GM06990 (cell line): ENCODE results near the gene BCLAF1.

Experiments used
- DNase-seq: peaks from one replicate; pipeline ENCODE4 v3.0.0-alpha.2; 2011; ENCODE audit not compliant: insufficient read length; ENCODE audit errors: extremely low read depth
- H3K27me3 ChIP-seq: replicated peaks from 2 replicates; pipeline ENCODE4 v1.6.0; 2011; ENCODE audit warnings: low read length; ENCODE audit not compliant: control insufficient read depth, insufficient read depth
- H3K36me3 ChIP-seq: 2 replicates; pipeline ENCODE4 v1.5.1; 2011; ENCODE audit warnings: low read length; ENCODE audit not compliant: control insufficient read depth, insufficient read depth
- H3K4me3 ChIP-seq: replicated peaks from 2 replicates; pipeline ENCODE4 v1.5.1; 2011; ENCODE audit warnings: low read depth, mild to moderate bottlenecking, control low read depth, low read length
- TF ChIP-seq, protein P1 (sequence below): IDR thresholded peaks from 2 replicates; pipeline ENCODE4 v1.5.1; 2011; ENCODE audit warnings: low read length, control low read depth, mild to moderate bottlenecking, inconsistent platforms; ENCODE audit not compliant: insufficient read depth, poor library complexity, severe bottlenecking

The BCLAF1 gene

DNA sequence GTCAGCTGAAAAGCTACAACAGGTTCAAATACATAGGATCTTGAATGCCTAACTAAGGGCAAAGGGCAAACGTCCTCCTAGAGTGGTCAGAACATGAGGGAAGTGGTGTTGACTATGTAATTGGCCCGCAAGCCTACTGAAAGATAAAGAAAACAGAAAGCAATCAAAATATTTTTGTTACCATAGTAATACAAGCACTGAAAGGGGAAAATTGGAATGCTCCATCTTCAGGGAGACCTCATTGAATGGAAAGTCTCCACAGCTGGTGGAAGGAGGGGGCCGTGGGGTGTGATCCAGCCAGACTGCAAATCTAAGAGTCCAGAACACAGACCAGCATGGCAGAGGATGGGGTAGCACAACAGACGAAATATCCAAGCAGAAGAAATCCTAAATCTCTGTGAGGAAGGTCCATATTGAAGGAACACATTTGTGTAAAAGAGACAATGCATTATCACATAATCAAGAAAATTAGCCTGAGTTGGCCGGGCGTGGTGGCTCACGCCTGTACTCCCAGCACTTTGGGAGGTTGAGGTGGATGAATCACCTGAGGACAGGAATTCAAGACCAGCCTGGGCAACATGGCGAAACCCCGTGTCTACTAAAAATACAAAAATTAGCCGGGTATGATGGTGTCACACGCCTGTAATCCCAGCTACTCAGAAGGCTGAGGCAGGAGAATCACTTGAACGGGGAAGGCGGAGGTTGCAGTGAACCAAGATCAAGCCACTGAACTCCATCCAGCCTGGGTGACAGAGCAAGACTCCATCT, 79.1 kb downstream of the BCLAF1 start:
- Histone ChIP-seq H3K4me3 (no peak overlapping the region), H3K27me3 (no peaks in the 10 kb centered on the region), H3K36me3 (no peaks in the 10 kb centered on the region)
- no peak for DNase-seq
- TF ChIP-seq, protein P1, sequence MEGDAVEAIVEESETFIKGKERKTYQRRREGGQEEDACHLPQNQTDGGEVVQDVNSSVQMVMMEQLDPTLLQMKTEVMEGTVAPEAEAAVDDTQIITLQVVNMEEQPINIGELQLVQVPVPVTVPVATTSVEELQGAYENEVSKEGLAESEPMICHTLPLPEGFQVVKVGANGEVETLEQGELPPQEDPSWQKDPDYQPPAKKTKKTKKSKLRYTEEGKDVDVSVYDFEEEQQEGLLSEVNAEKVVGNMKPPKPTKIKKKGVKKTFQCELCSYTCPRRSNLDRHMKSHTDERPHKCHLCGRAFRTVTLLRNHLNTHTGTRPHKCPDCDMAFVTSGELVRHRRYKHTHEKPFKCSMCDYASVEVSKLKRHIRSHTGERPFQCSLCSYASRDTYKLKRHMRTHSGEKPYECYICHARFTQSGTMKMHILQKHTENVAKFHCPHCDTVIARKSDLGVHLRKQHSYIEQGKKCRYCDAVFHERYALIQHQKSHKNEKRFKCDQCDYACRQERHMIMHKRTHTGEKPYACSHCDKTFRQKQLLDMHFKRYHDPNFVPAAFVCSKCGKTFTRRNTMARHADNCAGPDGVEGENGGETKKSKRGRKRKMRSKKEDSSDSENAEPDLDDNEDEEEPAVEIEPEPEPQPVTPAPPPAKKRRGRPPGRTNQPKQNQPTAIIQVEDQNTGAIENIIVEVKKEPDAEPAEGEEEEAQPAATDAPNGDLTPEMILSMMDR, result no peak

DNA sequence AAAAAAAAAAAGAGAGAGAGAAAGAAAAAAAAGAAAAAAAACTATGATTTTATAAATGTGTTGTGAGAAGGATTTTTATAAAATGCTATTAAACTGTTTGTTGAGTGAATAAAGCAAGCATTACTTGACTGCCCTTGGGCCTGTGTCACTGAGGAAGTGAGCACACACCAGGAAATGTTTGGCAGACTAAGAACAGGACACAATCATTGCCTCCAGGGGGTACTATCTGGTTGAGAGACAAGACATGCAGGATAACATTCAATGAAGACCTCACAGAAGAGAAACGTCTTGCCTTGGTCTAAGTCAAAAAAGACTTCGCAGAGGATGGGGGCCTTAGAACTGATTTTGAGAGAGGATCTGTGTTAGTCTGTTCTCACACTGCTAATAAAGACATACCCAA, 80.2 kb downstream of the BCLAF1 start:
- no peak overlapping the region for H3K4me3 ChIP-seq
- no peak for DNase-seq
- H3K27me3 ChIP-seq, result no peaks in the 10 kb centered on the region
- H3K36me3 ChIP-seq, result no peaks in the 10 kb centered on the region
- TF ChIP-seq, protein P1, result no peak

DNA sequence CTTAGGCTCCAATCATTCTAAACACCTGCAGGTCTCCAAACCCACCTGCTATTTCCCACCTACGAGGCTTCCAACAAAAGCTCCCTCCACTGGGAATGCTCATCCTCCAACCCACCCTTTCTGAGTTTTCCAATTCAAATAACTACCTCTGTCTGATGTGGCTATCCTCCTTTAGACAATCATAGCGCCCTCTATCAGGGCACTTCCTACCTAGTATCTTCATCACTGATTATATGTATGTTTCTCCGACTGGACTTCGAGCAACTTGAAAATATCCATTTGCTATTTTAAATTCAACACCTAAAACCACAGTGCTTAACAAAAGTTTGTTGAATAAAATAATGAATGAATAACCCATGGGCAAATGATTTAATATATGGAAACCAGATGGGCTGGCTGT, 80.9 kb downstream of the BCLAF1 start:
- TF ChIP-seq, protein P1, result no peak
- Histone ChIP-seq H3K36me3 (no peaks in the 10 kb centered on the region), H3K27me3 (no peaks in the 10 kb centered on the region), H3K4me3 (no peak overlapping the region)
- no peak for DNase-seq
